GM12864 (cell line): ENCODE measurements around the gene ST8SIA4.

Experiments used
- DNase-seq: peaks from one replicate; pipeline ENCODE4 v3.0.0-alpha.2; 2011; ENCODE audit warnings: low read depth
- H3K4me3 ChIP-seq: 2 replicates; pipeline ENCODE4 v1.5.1; 2011; ENCODE audit warnings: mild to moderate bottlenecking, low read depth, low read length, control low read depth
- CTCF ChIP-seq: IDR thresholded peaks from 2 replicates; pipeline ENCODE4 v1.5.1; 2011; ENCODE audit warnings: low read depth, mild to moderate bottlenecking, moderate library complexity, low read length, control low read depth, inconsistent platforms; ENCODE audit errors: missing control alignments

The ST8SIA4 gene

GRCh38 chr5:100797861-100798260, 105.2 kb downstream of the ST8SIA4 start:
- no peak for TF ChIP-seq CTCF
- H3K4me3 ChIP-seq = no peak overlapping the region
- DNase-seq = no peak

- no peak overlapping the region for H3K4me3 ChIP-seq
- no peak for DNase-seq
- no peak for TF ChIP-seq CTCF
Measured at GRCh38 chr5:100796851-100797250, 106.2 kb downstream of the ST8SIA4 start.

GRCh38 chr5:100794844-100795243, 108.2 kb downstream of the ST8SIA4 start:
- no peak for TF ChIP-seq CTCF
- DNase-seq = no peak
- no peak overlapping the region for H3K4me3 ChIP-seq

- no peak for TF ChIP-seq CTCF
- DNase-seq = no peak
- no peak overlapping the region for H3K4me3 ChIP-seq
Measured at GRCh38 chr5:100794218-100794617, 108.9 kb downstream of the ST8SIA4 start.

GRCh38 chr5:100792781-100793180, 110.3 kb downstream of the ST8SIA4 start:
- no peak for TF ChIP-seq CTCF
- DNase-seq = no peak
- H3K4me3 ChIP-seq = no peak overlapping the region

- no peak overlapping the region for H3K4me3 ChIP-seq
- TF ChIP-seq CTCF = no peak
- DNase-seq = no peak
Measured at GRCh38 chr5:100791391-100791790, 111.7 kb downstream of the ST8SIA4 start.

- H3K4me3 ChIP-seq = no peak overlapping the region
- DNase-seq = no peak
- no peak for TF ChIP-seq CTCF
Measured at GRCh38 chr5:100790951-100791350, 112.1 kb downstream of the ST8SIA4 start.
